Keratinocyte (primary cell): ENCODE results near the gene MKRN2. TPM values are rescaled to one million over a fixed set of nuclear protein-coding genes. Genes with fewer than 3 reads are reported as not detected.

ENCODE experiments used
- DNase-seq: peaks from one replicate; pipeline ENCODE4 v3.0.0-alpha.2; 2011; ENCODE audit warnings: low read depth, missing footprints, low spot score
- FAIRE-seq: peaks from 2 replicates; lab custom pipeline; 2011; peaks lifted over from hg19 to GRCh38; lab: Jason Lieb, UNC
- H2AFZ ChIP-seq: 2 replicates; pipeline ENCODE4 v1.6.0; 2012; ENCODE audit warnings: low read length, control low read depth, inconsistent platforms; ENCODE audit not compliant: control insufficient read depth
- H3K27ac ChIP-seq: 2 replicates; pipeline ENCODE4 v1.5.1; 2011; ENCODE audit warnings: low read length; ENCODE audit not compliant: control insufficient read depth, insufficient read depth
- H3K27me3 ChIP-seq: 3 replicates; pipeline ENCODE4 v1.6.0; 2011; ENCODE audit warnings: low read length; ENCODE audit not compliant: control insufficient read depth, insufficient read depth; ENCODE audit errors: extremely low read depth
- H3K36me3 ChIP-seq, 2 experiments: 2 replicates in 1 of 2; 3 replicates in 1 of 2; pipeline ENCODE4 v1.5.1; 2011; ENCODE audit warnings: low read length in 2 of 2, mild to moderate bottlenecking in 1 of 2; ENCODE audit not compliant: control insufficient read depth in 2 of 2, insufficient read depth in 2 of 2; ENCODE audit errors: extremely low read depth in 1 of 2
- H3K4me1 ChIP-seq: 3 replicates; pipeline ENCODE4 v1.5.1; 2011; ENCODE audit warnings: low read length; ENCODE audit not compliant: control insufficient read depth, insufficient read depth; ENCODE audit errors: extremely low read depth
- H3K4me2 ChIP-seq: 3 replicates; pipeline ENCODE4 v1.6.0; 2011; ENCODE audit warnings: low read depth, low read length; ENCODE audit not compliant: control insufficient read depth, insufficient read depth; ENCODE audit errors: extremely low read depth
- H3K4me3 ChIP-seq, 3 experiments: fragments of 200-600 bp in 1 of 3; sonication (generic) in 1 of 3; 2 replicates in 2 of 3; 3 replicates in 1 of 3; pipeline ENCODE4 v1.5.1; 2011 to 2016; ENCODE audit warnings: low read length in 3 of 3, mild to moderate bottlenecking in 3 of 3, control low read depth in 2 of 3, inconsistent platforms in 1 of 3, low read depth in 1 of 3, mixed read lengths in 1 of 3, mixed run types in 1 of 3, moderate library complexity in 1 of 3; ENCODE audit not compliant: control insufficient read depth in 2 of 3, insufficient read depth in 2 of 3; ENCODE audit errors: extremely low read depth in 1 of 3
- H3K79me2 ChIP-seq: 2 replicates; pipeline ENCODE4 v1.6.0; 2012; ENCODE audit warnings: low read length; ENCODE audit not compliant: control insufficient read depth, insufficient read depth
- H3K9ac ChIP-seq: 3 replicates; pipeline ENCODE4 v1.6.0; 2011; ENCODE audit warnings: low read length; ENCODE audit not compliant: control insufficient read depth, insufficient read depth; ENCODE audit errors: extremely low read depth
- H3K9me1 ChIP-seq: 3 replicates; pipeline ENCODE4 v1.6.0; 2011; ENCODE audit warnings: low read length; ENCODE audit not compliant: control insufficient read depth, insufficient read depth; ENCODE audit errors: extremely low read depth
- H3K9me3 ChIP-seq: 2 replicates; pipeline ENCODE4 v1.5.1; 2012; ENCODE audit warnings: low read depth, low read length; ENCODE audit not compliant: control insufficient read depth
- H4K20me1 ChIP-seq: 3 replicates; pipeline ENCODE4 v1.6.0; 2011; ENCODE audit warnings: low read length; ENCODE audit not compliant: control insufficient read depth, insufficient read depth; ENCODE audit errors: extremely low read depth
- CTCF ChIP-seq, 3 experiments: IDR thresholded peaks in 1 of 3; conservative IDR thresholded peaks in 1 of 3; optimal IDR thresholded peaks in 1 of 3; 2 replicates in 2 of 3; 3 replicates in 1 of 3; pipeline versions ENCODE3 to v1.5.1; 2011; ENCODE audit warnings: low read length in 3 of 3, mild to moderate bottlenecking in 3 of 3, moderate library complexity in 2 of 3, control low read depth in 1 of 3, inconsistent platforms in 1 of 3; ENCODE audit not compliant: insufficient read depth in 2 of 3; ENCODE audit errors: extremely low read depth in 1 of 3
- EZH2 ChIP-seq: IDR thresholded peaks from one replicate; pipeline ENCODE4 v1.6.1; 2012; ENCODE audit warnings: inconsistent platforms, mild to moderate bottlenecking, low read length, moderate library complexity
- dilution Hi-C: fragments of 300-500 bp; cut with MboI; formaldehyde crosslinking; loops from one replicate; pipeline ENCODE4 v1.7.0; 2020; ENCODE audit warnings: low sequenced_read_pairs; ENCODE audit not compliant: extremely low pct_ligation_motif_present
- polyA plus RNA-seq, 5 experiments: library from polyadenylated mRNA; depleted of rRNA in 3 of 5; stranded (reverse) in 3 of 5; stranded (forward) in 1 of 5; unstranded in 1 of 5; fragments of >200 nt; gene quantifications; 1 replicate in 1 of 5; 2 replicates in 3 of 5; 3 replicates in 1 of 5; pipeline versions ENCODE4 v1.2.1 to v1.2.3, GENCODE V29; 2011 to 2012; ENCODE audit warnings: missing spikeins in 2 of 5, low read depth in 1 of 5, low replicate concordance in 1 of 5

MKRN2 gene
- polyA plus RNA-seq, 1 donor (not counting 4 experiments of a cell fraction or from before 2014, with no cell fraction given): 31.8 TPM

- Histone ChIP-seq H3K79me2 (no peaks in the 10 kb centered on the region), H2AFZ (no peak overlapping the region), H3K27me3 (no peaks in the 10 kb centered on the region), H3K9me1 (peaks cover 2% of the 10 kb centered on the region), H3K9ac (no peak overlapping the region), H4K20me1 (no peaks in the 10 kb centered on the region), H3K27ac (no peak overlapping the region), H3K9me3 (no peaks in the 10 kb centered on the region), H3K36me3 (peaks cover 5 to 11% of the 10 kb centered on the region in 2 experiments), H3K4me2 (no peak overlapping the region), H3K4me1 (no peaks in the 10 kb centered on the region), H3K4me3 (no peak overlapping the region)
- no peak for TF ChIP-seq EZH2
- TF ChIP-seq CTCF (optimal IDR thresholded peaks at IDR 0.05 in 1 of 3, IDR thresholded peaks at IDR 0.05 in 1 of 3, conservative IDR thresholded peaks at IDR 0.05 in 1 of 3; ENCODE audit: extremely low read depth in 1 of 3, insufficient read depth in 2 of 3, low read length in 3 of 3): no peak
- dilution Hi-C loops: no loop called here
- DNase-seq (no peak), FAIRE-seq (no peak)
These were observed 38.4 kb upstream of the MKRN2 start for GRCh38 chr3:12518261-12519028.

- Histone ChIP-seq H3K4me2 (no peak overlapping the region), H3K27me3 (no peaks in the 10 kb centered on the region), H3K9me3 (no peaks in the 10 kb centered on the region), H2AFZ (no peak overlapping the region), H3K9me1 (peaks cover 2% of the 10 kb centered on the region), H4K20me1 (no peaks in the 10 kb centered on the region), H3K4me1 (no peaks in the 10 kb centered on the region), H3K79me2 (no peaks in the 10 kb centered on the region), H3K9ac (no peak overlapping the region), H3K36me3 (peaks cover 3 to 8% of the 10 kb centered on the region in 2 experiments), H3K27ac (no peak overlapping the region), H3K4me3 (no peak overlapping the region)
- dilution Hi-C loops: no loop called here
- DNase-seq (no peak), FAIRE-seq (no peak)
- TF ChIP-seq CTCF (optimal IDR thresholded peaks at IDR 0.05 in 1 of 3, IDR thresholded peaks at IDR 0.05 in 1 of 3, conservative IDR thresholded peaks at IDR 0.05 in 1 of 3; ENCODE audit: extremely low read depth in 1 of 3, insufficient read depth in 2 of 3, low read length in 3 of 3) (no peak), EZH2 (no peak)
These were observed 35.9 kb upstream of the MKRN2 start for GRCh38 chr3:12521010-12521409.
